HG02588 (cell line): ENCODE data around the gene NLRC4.
A peak's percentile ranks its signal among the peaks of the same experiment; 100 is the strongest.
"Not testable (repeated sequence)": the region's sequence is repeated elsewhere in the genome, so short reads cannot be mapped to it uniquely, and the experiment has no call there.

Experiments used
- ATAC-seq: cut with Tn5 transposase; IDR thresholded peaks from one replicate; pipeline ENCODE4 v1.9.1; 2021; ENCODE audit warnings: mild to moderate bottlenecking, moderate library complexity; ENCODE audit not compliant: unreplicated experiment

Gene NLRC4

GRCh38 chr2:32264422-32265105 lies at the start of gene NLRC4:
Gene NLRC4, minus strand, starts transcription at chr2:32264886. Its CDS starts 8,111 bp downstream, at chr2:32256775.
- ATAC-seq = peak; percentile 92

GRCh38 chr2:32310577-32310976 lies 45.9 kb upstream of the NLRC4 start:
- ATAC-seq = no peak

GRCh38 chr2:32293966-32294562 lies 29.4 kb upstream of the NLRC4 start:
- ATAC-seq = not testable (repeated sequence)

GRCh38 chr2:32293493-32293892 lies 28.8 kb upstream of the NLRC4 start:
- not testable (repeated sequence) for ATAC-seq

- ATAC-seq = no peak
Observed at GRCh38 chr2:32291746-32292145, 27.1 kb upstream of the NLRC4 start.

GRCh38 chr2:32290000-32290339 lies 25.3 kb upstream of the NLRC4 start:
- ATAC-seq = no peak

- no peak for ATAC-seq
Observed at GRCh38 chr2:32289165-32289999, 24.7 kb upstream of the NLRC4 start.

- no peak for ATAC-seq
Observed at GRCh38 chr2:32284321-32284720, 19.6 kb upstream of the NLRC4 start.

- no peak for ATAC-seq
Observed at GRCh38 chr2:32278478-32278853, 13.8 kb upstream of the NLRC4 start.

GRCh38 chr2:32277674-32278477 lies 13.2 kb upstream of the NLRC4 start, which contains the start of gene YIPF4:
Gene YIPF4, plus strand, starts transcription at chr2:32277904. Its CDS starts 252 bp downstream, at chr2:32278156.
- peak; percentile 97 for ATAC-seq

- ATAC-seq = no peak
Observed at GRCh38 chr2:32277363-32277673, 12.6 kb upstream of the NLRC4 start.

- ATAC-seq = not testable (repeated sequence)
Observed at GRCh38 chr2:32275790-32276189, 11.1 kb upstream of the NLRC4 start.

GRCh38 chr2:32274289-32274688 lies 9.6 kb upstream of the NLRC4 start:
- ATAC-seq = no peak

GRCh38 chr2:32272279-32272678 lies 7.6 kb upstream of the NLRC4 start:
- no peak for ATAC-seq

GRCh38 chr2:32271063-32271462 lies 6.4 kb upstream of the NLRC4 start:
- no peak for ATAC-seq

GRCh38 chr2:32262105-32262504 lies 2.6 kb downstream of the NLRC4 start:
- no peak for ATAC-seq

- no peak for ATAC-seq
Observed at GRCh38 chr2:32260376-32260775, 4.3 kb downstream of the NLRC4 start.

- no peak for ATAC-seq
Observed at GRCh38 chr2:32258242-32258641, 6.4 kb downstream of the NLRC4 start.

- ATAC-seq = no peak
Observed at GRCh38 chr2:32250290-32250689, 14.4 kb downstream of the NLRC4 start.

GRCh38 chr2:32249731-32250236 lies 14.9 kb downstream of the NLRC4 start:
- no peak for ATAC-seq

- no peak for ATAC-seq
Observed at GRCh38 chr2:32248299-32248698, 16.4 kb downstream of the NLRC4 start.
